K562 (cell line): ENCODE data around the gene NR1H2. TPM values are rescaled to one million over a fixed set of nuclear protein-coding genes. Genes with fewer than 3 reads are reported as not detected.

ENCODE experiments used
- ATF7 ChIP-seq: fragments of 450-650 bp; IDR thresholded peaks from 2 replicates; pipeline ENCODE4 v1.7.1; 2014; ENCODE audit warnings: mild to moderate bottlenecking, moderate library complexity
- CCAR2 ChIP-seq: fragments of 200-400 bp; formaldehyde crosslinking; IDR thresholded peaks from 2 replicates; pipeline ENCODE4 v1.6.1; 2017; ENCODE audit warnings: mild to moderate bottlenecking, low read depth, low read length
- CEBPB ChIP-seq: fragments of 450-650 bp; IDR thresholded peaks from 2 replicates; pipeline ENCODE4 v1.6.1; 2016; ENCODE audit warnings: missing genetic modification characterization, missing compliant biosample characterization
- ELF2 ChIP-seq: fragments of 250-450 bp; sonication (Bioruptor Pico); IDR thresholded peaks from 2 replicates; pipeline ENCODE4 v1.5.0; 2021; ENCODE audit warnings: mild to moderate bottlenecking
- GATAD2A ChIP-seq: fragments of 450-650 bp; IDR thresholded peaks from 2 replicates; pipeline ENCODE4 v1.6.1; 2017
- HNRNPUL1 ChIP-seq: fragments of 200-400 bp; formaldehyde crosslinking; IDR thresholded peaks from 2 replicates; pipeline ENCODE4 v1.6.1; 2017; ENCODE audit warnings: low read length
- MCM5 ChIP-seq: fragments of 450-650 bp; IDR thresholded peaks from 2 replicates; pipeline ENCODE4 v1.6.1; 2016; ENCODE audit warnings: low read depth
- MEIS2 ChIP-seq: fragments of 450-650 bp; IDR thresholded peaks from 2 replicates; pipeline ENCODE4 v1.6.1; 2014; ENCODE audit warnings: mild to moderate bottlenecking; ENCODE audit not compliant: partially characterized antibody
- MYNN ChIP-seq, 2 experiments: sonication (generic); formaldehyde crosslinking in 1 of 2; IDR thresholded peaks; 2 replicates each; pipeline versions ENCODE4 v1.5.0 to v1.6.1; 2016 to 2020; ENCODE audit warnings: antibody characterized with exemption in 1 of 2, missing genetic modification reagents in 1 of 2
- NBN ChIP-seq: fragments of 450-650 bp; IDR thresholded peaks from 2 replicates; pipeline ENCODE4 v1.6.1; 2016; ENCODE audit warnings: low read depth, mild to moderate bottlenecking
- PCBP2 ChIP-seq: fragments of 200-400 bp; formaldehyde crosslinking; IDR thresholded peaks from 2 replicates; pipeline ENCODE4 v1.6.1; 2018; ENCODE audit warnings: low read length, low read depth, mild to moderate bottlenecking, moderate library complexity; ENCODE audit not compliant: poor library complexity, severe bottlenecking
- RBM34 ChIP-seq: fragments of 200-400 bp; formaldehyde crosslinking; IDR thresholded peaks from 2 replicates; pipeline ENCODE4 v1.6.1; 2018; ENCODE audit warnings: low read length, borderline replicate concordance; ENCODE audit not compliant: insufficient read depth
- SIN3A ChIP-seq, 2 experiments: fragments of 150-350 bp in 1 of 2; IDR thresholded peaks; 2 replicates each; pipeline ENCODE4 v1.6.1; 2011 to 2016; ENCODE audit warnings: borderline replicate concordance in 2 of 2, low read depth in 2 of 2, low read length in 2 of 2, mild to moderate bottlenecking in 2 of 2, moderate library complexity in 2 of 2; ENCODE audit not compliant: control insufficient read depth in 1 of 2
- SRSF1 ChIP-seq: fragments of 200-400 bp; formaldehyde crosslinking; IDR thresholded peaks from 2 replicates; pipeline ENCODE4 v1.6.1; 2017; ENCODE audit warnings: mild to moderate bottlenecking, low read depth, low read length, moderate library complexity
- ZKSCAN8 ChIP-seq: fragments of 200-800 bp; sonication (Bioruptor generic); IDR thresholded peaks from 2 replicates; pipeline ENCODE4 v1.6.1; 2016; ENCODE audit warnings: missing genetic modification characterization, missing compliant biosample characterization
- ZNF232 ChIP-seq: sonication (generic); formaldehyde crosslinking; IDR thresholded peaks from 2 replicates; pipeline ENCODE4 v1.8.0; 2022; ENCODE audit warnings: mild to moderate bottlenecking, missing genetic modification reagents
- ZNF24 ChIP-seq: fragments of 450-650 bp; IDR thresholded peaks from 2 replicates; pipeline ENCODE4 v1.6.1; 2016
- ZNF354B ChIP-seq: fragments of 250-450 bp; sonication (Bioruptor Pico); IDR thresholded peaks from 2 replicates; pipeline ENCODE4 v1.4.0; 2020
- ZNF668 ChIP-seq: fragments of 250-450 bp; sonication (Bioruptor Pico); IDR thresholded peaks from 2 replicates; pipeline ENCODE4 v1.8.0; 2022; ENCODE audit warnings: mild to moderate bottlenecking, inconsistent platforms
- polyA plus RNA-seq, 8 experiments: library from polyadenylated mRNA; depleted of rRNA in 4 of 8; stranded (reverse) in 5 of 8; unstranded in 3 of 8; fragments of >200 nt; fragmentation: Nextera tagmentation in 2 of 8; fragmentation: Illumina TruSeq in 1 of 8; extraction: Ambion mirVana in 2 of 8; extraction: Trizol in 1 of 8; gene quantifications; 2 replicates each; pipeline versions ENCODE4 v1.2.1 to v1.2.3, GENCODE V29; 2011 to 2014; ENCODE audit warnings: inconsistent platforms in 1 of 8, missing spikeins in 1 of 8
- total RNA-seq, 7 experiments: library from RNA; depleted of rRNA in 6 of 7; stranded (reverse); fragments of >200 nt in 6 of 7; fragmentation: Illumina TruSeq in 2 of 7; extraction: Trizol in 2 of 7; gene quantifications; 2 replicates each; pipeline versions ENCODE4 v1.2.1 to v1.2.3, GENCODE V29; 2011 to 2021; ENCODE audit warnings: low replicate concordance in 1 of 7
- TF ChIP-seq, protein P1 (sequence below): fragments of 250-450 bp; sonication (Bioruptor Pico); IDR thresholded peaks from 2 replicates; pipeline ENCODE4 v1.5.0; 2021
- TF ChIP-seq, protein P2 (sequence below): sonication (generic); formaldehyde crosslinking; IDR thresholded peaks from 2 replicates; pipeline ENCODE4 v1.8.0; 2022; ENCODE audit warnings: missing genetic modification reagents, mild to moderate bottlenecking, moderate library complexity, borderline replicate concordance
- TF ChIP-seq, protein P3 (sequence below): fragments of 250-450 bp; sonication (Bioruptor Pico); IDR thresholded peaks from 2 replicates; pipeline ENCODE4 v1.6.1; 2021; ENCODE audit warnings: mild to moderate bottlenecking
- TF ChIP-seq, protein P4 (sequence below): fragments of 450-650 bp; conservative IDR thresholded peaks from 2 replicates; pipeline ENCODE4 v1.6.1; 2016; ENCODE audit warnings: missing genetic modification characterization, low read depth, mild to moderate bottlenecking, missing compliant biosample characterization, moderate library complexity
- TF ChIP-seq, protein P5 (sequence below): fragments of 250-450 bp; sonication (Bioruptor Pico); IDR thresholded peaks from 2 replicates; pipeline ENCODE4 v1.9.0; 2021; ENCODE audit warnings: mild to moderate bottlenecking

The NR1H2 gene
- total and polyA plus RNA-seq, 9 of the 15 experiments (the other 6 are each of a cell fraction or from before 2014, with no cell fraction given): 0.11 to 73.8 (median 24.0) TPM

DNA sequence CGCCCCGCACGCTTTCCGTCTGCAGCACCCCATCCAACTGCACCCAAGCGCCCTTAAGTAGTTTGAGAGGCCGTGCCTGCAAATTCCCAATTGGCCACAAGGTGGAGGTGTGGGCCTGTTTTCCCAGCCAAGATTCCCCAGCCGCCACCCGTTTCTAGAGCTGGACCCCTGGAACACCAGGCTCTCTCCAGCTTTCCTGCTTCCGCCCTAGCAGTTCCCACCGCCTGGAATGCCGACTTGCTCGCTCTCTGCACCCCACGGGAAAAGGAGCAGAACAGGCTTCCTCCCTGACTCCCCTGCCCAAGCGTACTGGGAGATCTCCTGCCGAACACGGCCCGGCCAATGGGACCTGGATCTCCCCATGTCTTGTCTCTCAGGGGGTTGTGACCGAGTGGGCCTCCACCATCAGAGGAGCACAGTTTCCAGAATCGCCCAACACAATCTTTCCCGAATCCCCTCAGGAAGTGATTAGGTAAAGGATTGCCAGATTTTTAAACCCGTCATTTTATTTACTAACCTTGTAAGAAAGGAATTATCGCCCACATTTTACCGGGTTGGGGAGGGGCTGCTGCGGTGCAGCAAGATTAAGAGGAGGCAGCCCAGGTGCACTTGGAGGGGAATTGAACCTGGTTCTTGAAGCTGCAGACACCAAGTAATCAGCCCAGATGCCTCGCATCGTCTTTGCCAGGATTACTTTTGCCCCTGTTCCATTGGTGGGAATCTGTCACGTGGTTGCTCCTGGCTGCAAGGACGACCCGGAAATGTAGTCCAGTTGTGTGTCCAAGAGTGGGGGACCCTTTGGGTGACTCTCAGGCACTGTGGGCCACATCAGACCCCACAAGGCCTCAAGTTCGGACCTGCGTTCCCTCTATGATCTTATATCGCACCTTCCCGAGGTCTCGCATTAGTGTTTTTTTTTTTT is 7.3 kb upstream of the NR1H2 start (continued):
- TF ChIP-seq PCBP2 (no peak), MEIS2 (no peak), RBM34 (no peak), ZNF24 (0 out of 2 replicates have a peak, but pooled peaks have one; percentile 11), SRSF1 (no peak), CEBPB (tag) (no peak), ZNF354B (no peak), ATF7 (no peak), CCAR2 (no peak), ZNF232 (CRISPR knock-in tag) (no peak), MCM5 (no peak), ELF2 (CRISPR knock-in tag) (no peak), ZNF668 (CRISPR knock-in tag) (no peak), NBN (no peak), HNRNPUL1 (no peak), MYNN (IDR thresholded peaks at IDR 0.05) (no peak), MYNN (CRISPR knock-in tag; IDR thresholded peaks at IDR 0.05) (no peak), SIN3A (IDR thresholded peaks at IDR 0.05; ENCODE audit: borderline replicate concordance in 2 of 2, control insufficient read depth in 1 of 2, low read depth in 2 of 2, low read length in 2 of 2) (no peak), ZKSCAN8 (no peak), GATAD2A (no peak)
- TF ChIP-seq, protein P1, sequence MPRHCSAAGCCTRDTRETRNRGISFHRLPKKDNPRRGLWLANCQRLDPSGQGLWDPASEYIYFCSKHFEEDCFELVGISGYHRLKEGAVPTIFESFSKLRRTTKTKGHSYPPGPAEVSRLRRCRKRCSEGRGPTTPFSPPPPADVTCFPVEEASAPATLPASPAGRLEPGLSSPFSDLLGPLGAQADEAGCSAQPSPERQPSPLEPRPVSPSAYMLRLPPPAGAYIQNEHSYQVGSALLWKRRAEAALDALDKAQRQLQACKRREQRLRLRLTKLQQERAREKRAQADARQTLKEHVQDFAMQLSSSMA (CRISPR knock-in tag): no peak
- TF ChIP-seq, protein P2, sequence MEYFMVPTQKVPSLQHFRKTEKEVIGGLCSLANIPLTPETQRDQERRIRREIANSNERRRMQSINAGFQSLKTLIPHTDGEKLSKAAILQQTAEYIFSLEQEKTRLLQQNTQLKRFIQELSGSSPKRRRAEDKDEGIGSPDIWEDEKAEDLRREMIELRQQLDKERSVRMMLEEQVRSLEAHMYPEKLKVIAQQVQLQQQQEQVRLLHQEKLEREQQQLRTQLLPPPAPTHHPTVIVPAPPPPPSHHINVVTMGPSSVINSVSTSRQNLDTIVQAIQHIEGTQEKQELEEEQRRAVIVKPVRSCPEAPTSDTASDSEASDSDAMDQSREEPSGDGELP (CRISPR knock-in tag): peak; percentile 48; the same call in 1 of the 2 replicates
- TF ChIP-seq, protein P3, sequence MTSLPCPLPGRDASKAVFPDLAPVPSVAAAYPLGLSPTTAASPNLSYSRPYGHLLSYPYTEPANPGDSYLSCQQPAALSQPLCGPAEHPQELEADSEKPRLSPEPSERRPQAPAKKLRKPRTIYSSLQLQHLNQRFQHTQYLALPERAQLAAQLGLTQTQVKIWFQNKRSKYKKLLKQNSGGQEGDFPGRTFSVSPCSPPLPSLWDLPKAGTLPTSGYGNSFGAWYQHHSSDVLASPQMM (CRISPR knock-in tag): no peak
- TF ChIP-seq, protein P4, sequence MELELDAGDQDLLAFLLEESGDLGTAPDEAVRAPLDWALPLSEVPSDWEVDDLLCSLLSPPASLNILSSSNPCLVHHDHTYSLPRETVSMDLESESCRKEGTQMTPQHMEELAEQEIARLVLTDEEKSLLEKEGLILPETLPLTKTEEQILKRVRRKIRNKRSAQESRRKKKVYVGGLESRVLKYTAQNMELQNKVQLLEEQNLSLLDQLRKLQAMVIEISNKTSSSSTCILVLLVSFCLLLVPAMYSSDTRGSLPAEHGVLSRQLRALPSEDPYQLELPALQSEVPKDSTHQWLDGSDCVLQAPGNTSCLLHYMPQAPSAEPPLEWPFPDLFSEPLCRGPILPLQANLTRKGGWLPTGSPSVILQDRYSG: no peak
- TF ChIP-seq, protein P5, sequence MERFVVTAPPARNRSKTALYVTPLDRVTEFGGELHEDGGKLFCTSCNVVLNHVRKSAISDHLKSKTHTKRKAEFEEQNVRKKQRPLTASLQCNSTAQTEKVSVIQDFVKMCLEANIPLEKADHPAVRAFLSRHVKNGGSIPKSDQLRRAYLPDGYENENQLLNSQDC: no peak
